Stimulated activated CD8-positive, alpha-beta memory T cell treated with anti-CD3 and anti-CD28 coated beads, Interleukin-2, amount 100 ng/mL, for 48 hours (primary cell): ENCODE results near the gene CAPN13.

ENCODE experiments used
- DNase-seq, 2 donors: peaks; one replicate each; pipeline ENCODE4 v3.0.0-alpha.2; 2020; ENCODE audit warnings: low read depth in 2 of 2

CAPN13 gene

GRCh38 chr2:30765191-30765590 is 42.1 kb downstream of the CAPN13 start:
- DNase-seq: no peak

DNA sequence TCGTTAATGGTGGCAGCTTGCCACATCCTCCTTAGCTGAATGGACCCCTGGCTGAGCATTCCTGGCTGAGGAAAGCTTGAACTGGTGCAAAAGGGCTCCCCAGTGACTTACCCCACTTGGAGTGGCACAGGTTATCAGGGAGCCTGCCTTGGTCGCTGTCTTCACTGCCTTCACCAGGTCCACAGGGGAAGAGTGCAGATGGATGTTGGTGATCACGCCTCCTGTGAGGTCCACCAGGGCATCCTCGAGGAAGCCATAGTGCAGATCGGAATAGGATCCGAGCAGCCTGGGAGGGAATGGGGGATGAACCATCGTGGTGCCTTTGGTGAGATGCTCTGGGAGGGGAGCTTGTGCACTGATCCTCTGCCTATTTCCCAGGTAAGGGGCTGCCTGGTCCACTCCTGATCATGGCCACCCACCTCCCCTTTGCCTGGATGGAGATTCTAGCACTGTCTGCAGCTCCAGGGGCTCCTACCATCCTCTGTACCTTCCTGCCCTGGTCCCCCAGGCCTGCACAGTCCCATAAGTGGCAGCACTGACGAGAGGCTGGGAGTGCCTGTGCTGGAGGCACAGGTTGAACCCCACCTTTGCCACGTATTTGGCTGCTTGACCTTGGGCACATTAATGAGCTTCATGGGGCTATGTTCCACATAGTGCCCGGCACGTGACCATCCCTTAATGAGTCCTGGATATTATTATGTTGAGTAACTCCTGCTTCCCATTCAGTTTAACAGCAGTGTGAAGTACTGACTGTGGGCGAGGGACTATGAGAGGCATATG is 43.0 kb downstream of the CAPN13 start:
- no peak for DNase-seq

GRCh38 chr2:30763151-30763660 is 44.0 kb downstream of the CAPN13 start:
- no peak for DNase-seq

DNA sequence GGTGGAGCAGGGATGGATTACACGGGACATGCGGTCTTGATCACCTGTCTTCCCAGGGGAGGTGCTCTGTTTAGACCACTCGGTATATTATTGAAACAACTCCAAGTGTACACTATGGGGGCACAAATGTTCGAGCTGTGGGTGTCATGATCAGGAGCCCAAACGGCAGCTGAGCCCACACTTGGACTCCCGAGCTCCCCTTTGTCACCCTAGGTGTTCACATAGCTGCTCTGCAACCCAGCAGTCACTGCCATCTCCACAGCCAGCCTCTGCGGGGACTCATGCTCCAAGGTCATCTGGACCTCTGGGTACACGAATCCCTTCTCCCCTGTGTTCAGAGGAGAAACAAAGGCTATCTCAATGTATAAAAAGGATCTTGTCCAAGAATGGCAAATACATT is 46.0 kb downstream of the CAPN13 start:
- no peak for DNase-seq

DNA sequence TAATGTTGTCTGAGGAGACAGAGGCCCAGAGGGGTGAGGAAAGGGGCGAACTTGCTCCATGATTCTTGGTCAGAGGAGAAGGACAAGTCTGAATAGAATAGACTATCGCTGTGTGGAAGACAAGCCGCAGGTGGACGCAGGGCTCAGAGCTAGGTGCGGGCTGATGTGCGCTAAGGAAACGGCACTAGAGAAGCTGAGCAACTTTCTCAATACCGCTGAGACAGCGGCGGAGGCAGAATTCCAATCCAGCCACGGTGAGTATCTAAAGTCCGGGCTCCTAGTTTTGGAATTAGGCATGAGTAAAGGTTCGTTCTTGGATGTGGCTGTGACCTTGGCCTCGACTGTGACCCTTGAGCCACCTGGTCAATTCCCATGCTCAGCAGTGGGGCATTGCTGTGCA is 47.8 kb downstream of the CAPN13 start:
- no peak for DNase-seq

GRCh38 chr2:30758191-30758651 is 49.0 kb downstream of the CAPN13 start:
- DNase-seq: no peak

- DNase-seq: no peak
Measured at GRCh38 chr2:30757749-30758148, 49.5 kb downstream of the CAPN13 start.

DNA sequence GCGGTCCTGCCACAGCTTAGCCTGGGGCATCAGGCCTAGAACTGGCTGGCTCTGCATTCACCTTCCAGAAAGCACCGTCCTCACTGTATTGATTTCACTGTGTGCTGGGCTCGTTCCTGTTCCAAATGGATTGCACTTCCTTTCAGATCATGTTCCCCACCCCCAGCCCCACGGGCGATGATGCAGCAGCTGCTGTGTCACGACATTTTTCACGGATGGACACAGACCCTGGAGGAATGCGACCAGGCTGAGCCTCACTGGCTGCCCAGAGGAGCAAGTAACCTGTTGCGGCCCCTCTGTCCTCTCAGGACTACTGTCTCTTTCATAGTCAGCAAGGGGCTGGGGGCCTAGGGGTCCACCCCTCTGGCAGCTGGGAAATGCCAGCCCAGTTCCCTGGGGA is 50.3 kb downstream of the CAPN13 start:
- DNase-seq: no peak

GRCh38 chr2:30756051-30756719 is 51.1 kb downstream of the CAPN13 start:
- DNase-seq: no peak

DNA sequence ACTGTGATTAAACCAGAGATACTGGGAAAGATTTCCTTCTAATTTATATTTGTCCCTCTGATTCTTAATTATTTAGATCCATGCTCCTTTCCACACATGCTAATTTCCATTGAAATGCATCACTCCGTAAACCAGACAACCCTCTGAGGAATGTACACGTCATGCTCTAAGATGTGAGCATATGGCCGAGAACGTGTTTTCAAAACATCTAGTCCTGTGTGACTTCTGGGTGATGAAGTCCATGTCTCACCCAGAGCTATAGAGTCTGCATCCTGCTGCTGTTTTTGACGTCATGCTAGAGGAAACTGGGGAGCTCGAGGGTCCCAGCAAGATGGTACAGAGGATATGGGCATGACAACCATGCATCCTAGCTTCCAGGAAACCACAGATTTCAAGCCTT is 53.6 kb downstream of the CAPN13 start:
- no peak for DNase-seq

GRCh38 chr2:30752811-30753210 is 54.4 kb downstream of the CAPN13 start:
- DNase-seq: no peak

DNA sequence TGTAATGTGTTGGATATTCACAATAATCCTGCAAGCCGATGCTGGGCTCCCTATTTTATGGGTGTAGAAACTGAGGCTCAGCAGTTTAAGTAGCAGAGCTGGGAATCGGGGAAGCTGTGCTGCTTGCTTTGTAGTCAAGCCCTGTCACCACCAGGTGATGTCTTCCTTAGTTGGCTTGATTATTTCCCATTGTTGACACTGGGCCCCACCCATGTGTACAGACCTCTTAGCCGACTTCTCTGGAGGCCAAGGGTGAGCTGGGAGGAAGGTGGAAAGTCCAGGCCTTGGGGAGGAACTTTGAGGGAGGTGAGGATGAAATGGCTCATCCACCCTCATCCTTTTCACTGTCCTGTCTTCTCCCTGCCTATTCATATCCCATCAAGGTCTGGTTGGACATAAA is 60.0 kb downstream of the CAPN13 start:
- no peak for DNase-seq

GRCh38 chr2:30744823-30745222 is 62.4 kb downstream of the CAPN13 start:
- DNase-seq: no peak

- DNase-seq: no peak
Measured at GRCh38 chr2:30741576-30741975, 65.7 kb downstream of the CAPN13 start.

DNA sequence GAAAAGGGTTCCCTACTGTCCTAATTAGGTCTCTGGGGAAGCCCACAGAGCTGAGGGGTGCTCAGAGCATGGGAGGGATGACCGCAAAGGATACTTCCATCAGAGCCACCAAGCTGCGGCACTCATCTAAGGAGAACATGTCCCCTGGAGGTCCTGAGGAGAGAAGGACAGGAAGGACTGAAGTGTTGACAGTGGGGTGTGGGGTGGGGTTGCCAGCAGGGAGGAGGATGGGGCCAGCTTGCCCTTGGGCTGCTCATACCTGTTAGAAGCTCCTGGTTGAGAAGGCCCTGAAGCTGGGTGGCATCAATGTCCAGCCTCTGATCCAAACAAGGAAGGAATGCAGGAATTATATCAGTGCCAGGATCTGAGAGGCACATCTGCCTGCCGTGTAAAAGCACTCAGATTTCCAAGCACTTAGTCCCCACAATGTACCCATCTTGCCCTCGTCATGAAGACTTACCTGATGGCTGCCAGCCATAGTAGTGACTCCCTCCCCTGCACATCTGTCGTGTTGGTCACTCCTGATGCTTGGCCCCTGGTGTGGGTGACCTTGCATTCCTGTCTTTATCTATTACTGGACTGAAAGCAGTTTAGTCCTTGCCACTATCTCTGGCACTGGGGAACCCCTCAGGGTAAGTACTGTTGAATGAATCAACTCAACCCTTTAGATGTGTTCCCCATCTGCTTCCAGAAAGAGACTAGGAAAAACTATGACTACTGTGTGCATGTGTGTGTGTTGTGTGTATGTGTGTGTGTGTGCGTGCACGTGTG is 68.9 kb downstream of the CAPN13 start:
- no peak for DNase-seq

- DNase-seq: no peak
Measured at GRCh38 chr2:30737326-30737610, 70.0 kb downstream of the CAPN13 start.

DNA sequence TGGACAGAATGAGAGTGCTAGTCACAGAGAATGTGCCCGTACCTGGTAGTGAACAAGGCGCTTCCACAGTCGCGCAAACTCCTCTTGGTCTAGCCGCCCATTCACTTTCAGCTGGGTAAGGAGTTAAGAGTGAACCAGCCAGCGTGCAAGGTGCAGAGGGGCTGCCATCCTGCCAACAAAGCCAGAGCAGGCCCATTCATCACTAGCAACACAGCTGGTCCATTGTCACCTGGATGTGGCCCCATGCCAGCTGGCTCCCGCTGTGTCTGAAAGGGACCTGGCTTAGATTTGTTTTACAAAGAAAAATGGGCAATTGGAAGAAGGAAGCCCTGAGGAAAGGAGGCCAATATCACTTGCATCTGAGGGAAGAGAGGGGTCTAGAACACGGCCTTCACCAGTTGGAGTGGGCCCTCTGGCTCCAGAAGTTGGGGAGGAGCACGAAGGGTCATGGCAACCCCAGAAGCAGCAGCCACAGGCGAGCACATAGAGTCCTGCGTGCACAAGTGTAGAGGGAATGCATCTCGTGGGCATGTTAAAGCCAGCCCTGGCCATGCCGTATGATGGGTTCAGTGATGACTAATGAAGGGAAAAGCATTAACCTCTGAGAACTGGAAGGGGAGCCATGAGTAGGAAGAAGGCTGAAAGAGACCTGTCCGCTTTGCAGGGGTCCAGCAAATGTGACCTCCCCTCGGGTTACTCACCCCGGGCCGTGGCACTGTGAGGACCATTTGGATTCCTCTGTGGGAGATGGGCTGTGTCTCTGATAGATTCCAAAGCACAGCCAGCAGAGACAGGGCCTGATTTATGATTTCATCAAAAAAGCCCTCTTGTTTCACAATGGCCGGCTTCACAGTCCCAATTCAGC is 70.6 kb downstream of the CAPN13 start:
- no peak for DNase-seq

DNA sequence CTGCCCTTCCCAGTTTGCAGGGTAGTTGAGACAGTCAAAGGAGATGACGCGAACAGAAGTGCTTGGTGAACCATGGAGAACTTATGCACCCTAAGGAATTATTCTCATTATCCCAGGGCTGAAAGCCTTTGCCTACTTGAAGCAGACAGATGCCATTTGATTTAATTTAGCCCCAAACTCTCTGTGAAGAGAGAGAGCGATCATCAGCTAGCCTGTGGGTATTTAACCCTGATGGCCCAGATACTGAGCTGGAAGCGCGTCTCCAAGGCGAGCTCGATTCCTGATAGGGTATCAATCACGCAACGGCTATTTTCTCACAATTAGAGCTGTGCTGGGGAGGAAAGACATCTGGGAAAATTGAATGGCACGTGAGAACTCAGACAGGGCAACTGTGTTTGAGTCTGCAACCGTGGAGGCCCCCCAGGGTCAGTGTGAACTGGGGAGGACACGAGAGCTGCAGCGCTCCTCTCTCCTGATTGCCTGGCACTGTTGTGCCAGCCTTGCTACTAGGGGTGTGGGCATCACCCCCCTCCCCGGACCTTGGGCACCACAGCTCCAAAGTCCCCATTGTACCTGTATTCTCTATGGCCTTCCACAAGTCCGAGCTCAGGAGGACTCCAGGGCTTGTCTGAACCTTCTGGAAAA is 73.2 kb downstream of the CAPN13 start:
- no peak for DNase-seq

DNA sequence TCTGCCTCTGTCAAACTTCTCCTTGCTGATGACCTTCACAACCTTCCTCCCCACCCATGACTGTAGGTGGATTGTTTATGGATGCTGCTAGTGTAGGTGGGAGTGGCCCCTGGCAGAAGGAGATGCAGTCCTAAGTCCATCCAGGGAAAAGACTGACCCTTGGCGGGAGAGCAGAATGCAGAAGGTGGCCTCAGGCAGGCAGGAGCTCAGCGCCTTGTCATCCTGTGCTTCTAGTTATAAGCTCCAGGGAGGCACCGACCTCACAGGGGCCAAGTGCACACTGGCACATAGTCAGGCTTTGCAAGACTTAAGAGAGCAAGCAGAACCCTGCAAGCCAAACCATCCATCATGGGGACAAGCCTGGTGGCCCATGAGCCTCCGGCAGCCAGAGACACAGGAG is 74.4 kb downstream of the CAPN13 start:
- DNase-seq: no peak

DNA sequence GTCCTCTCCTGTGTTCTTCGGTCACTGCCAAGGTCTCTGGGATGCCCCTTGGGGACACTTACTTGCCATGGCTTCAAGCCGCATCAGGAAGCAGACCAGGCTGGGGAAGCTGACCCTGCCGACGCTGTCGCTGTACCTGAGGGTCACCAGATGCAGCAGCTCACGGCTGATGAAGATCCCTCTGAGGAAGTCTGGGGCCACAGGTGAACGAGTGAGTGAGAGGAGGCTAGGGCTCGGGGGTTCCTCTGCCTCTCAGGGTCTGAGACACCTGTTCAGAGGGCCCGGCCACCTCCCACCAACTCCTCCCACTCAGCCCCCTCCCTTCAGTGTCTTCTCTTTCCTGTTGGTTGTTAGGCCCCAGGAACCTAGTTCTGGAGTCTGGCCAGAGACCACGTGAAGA is 74.9 kb downstream of the CAPN13 start:
- DNase-seq: no peak

GRCh38 chr2:30731706-30732105 is 75.5 kb downstream of the CAPN13 start:
- no peak for DNase-seq
